Liver (tissue), 9 donors: Measurements from ENCODE around the gene NCDN. TPM values are rescaled to one million over a fixed set of nuclear protein-coding genes. Genes with fewer than 3 reads are reported as not detected.

Source experiments
- DNase-seq: peaks from one replicate; pipeline ENCODE4 v3.0.0-alpha.2; 2017; ENCODE audit warnings: low spot score
- H3K27ac ChIP-seq, 2 donors: one replicate each; pipeline ENCODE4 v1.7.0; 2013; ENCODE audit warnings: inconsistent platforms in 2 of 2, low read length in 2 of 2, control low read depth in 1 of 2, low read depth in 1 of 2, mild to moderate bottlenecking in 1 of 2
- H3K27me3 ChIP-seq, 4 donors: one replicate each; pipeline versions ENCODE4 v1.6.1 to v1.7.0; 2013; ENCODE audit warnings: low read length in 3 of 4, inconsistent platforms in 1 of 4, mild to moderate bottlenecking in 1 of 4, moderate library complexity in 1 of 4; ENCODE audit not compliant: control insufficient read depth in 4 of 4, insufficient read depth in 4 of 4
- H3K36me3 ChIP-seq, 4 donors: one replicate each; pipeline versions ENCODE4 v1.6.1 to v1.7.0; 2013; ENCODE audit warnings: low read length in 3 of 4, mild to moderate bottlenecking in 3 of 4, low read depth in 1 of 4, moderate library complexity in 1 of 4; ENCODE audit not compliant: control insufficient read depth in 4 of 4, insufficient read depth in 3 of 4
- H3K4me1 ChIP-seq, 4 donors: one replicate each; pipeline versions ENCODE4 v1.6.1 to v1.7.0; 2013; ENCODE audit warnings: low read length in 3 of 4, mild to moderate bottlenecking in 3 of 4, moderate library complexity in 1 of 4; ENCODE audit not compliant: control insufficient read depth in 4 of 4, insufficient read depth in 4 of 4
- H3K4me3 ChIP-seq, 3 donors: one replicate each; pipeline versions ENCODE4 v1.6.1 to v1.7.0; 2013; ENCODE audit warnings: low read length in 3 of 3, control low read depth in 1 of 3, low read depth in 1 of 3, mild to moderate bottlenecking in 1 of 3
- H3K9ac ChIP-seq, 2 donors: one replicate each; pipeline ENCODE4 v1.7.0; 2013; ENCODE audit warnings: low read length in 2 of 2, mild to moderate bottlenecking in 2 of 2, moderate library complexity in 2 of 2, control low read depth in 1 of 2, low read depth in 1 of 2
- H3K9me3 ChIP-seq, 4 donors: one replicate each; pipeline versions ENCODE4 v1.6.1 to v1.7.0; 2013; ENCODE audit warnings: low read length in 3 of 4; ENCODE audit not compliant: control insufficient read depth in 4 of 4
- ATF3 ChIP-seq: IDR thresholded peaks from 2 replicates; pipeline ENCODE4 v1.6.1; 2016; ENCODE audit warnings: antibody characterized with exemption
- EGR1 ChIP-seq, 2 donors: IDR thresholded peaks; 2 replicates each; pipeline ENCODE4 v1.6.1; 2016 to 2018; ENCODE audit warnings: antibody characterized with exemption in 2 of 2, low read depth in 2 of 2
- FOXA1 ChIP-seq: IDR thresholded peaks from 2 replicates; pipeline ENCODE4 v1.6.1; 2016; ENCODE audit warnings: antibody characterized with exemption
- FOXA2 ChIP-seq: IDR thresholded peaks from 2 replicates; pipeline ENCODE4 v1.6.1; 2016; ENCODE audit warnings: antibody characterized with exemption
- HNF4A ChIP-seq, 2 donors: conservative IDR thresholded peaks; 2 replicates each; pipeline ENCODE4 v1.6.1; 2016; ENCODE audit warnings: antibody characterized with exemption in 2 of 2, mild to moderate bottlenecking in 2 of 2
- JUND ChIP-seq, 2 donors: IDR thresholded peaks; 2 replicates each; pipeline ENCODE4 v1.6.1; 2016; ENCODE audit warnings: antibody characterized with exemption in 2 of 2
- MAX ChIP-seq: IDR thresholded peaks from 2 replicates; pipeline ENCODE4 v1.6.1; 2016; ENCODE audit warnings: antibody characterized with exemption
- NR2F2 ChIP-seq: IDR thresholded peaks from 2 replicates; pipeline ENCODE4 v1.6.1; 2016; ENCODE audit warnings: antibody characterized with exemption
- RAD21 ChIP-seq, 2 donors: IDR thresholded peaks; 2 replicates each; pipeline ENCODE4 v1.6.1; 2016; ENCODE audit warnings: antibody characterized with exemption in 2 of 2, mild to moderate bottlenecking in 2 of 2
- RXRA ChIP-seq, 2 donors: IDR thresholded peaks; 2 replicates each; pipeline ENCODE4 v1.6.1; 2017 to 2018; ENCODE audit warnings: antibody characterized with exemption in 2 of 2, mild to moderate bottlenecking in 1 of 2
- SP1 ChIP-seq: IDR thresholded peaks from 2 replicates; pipeline ENCODE4 v1.6.1; 2018; ENCODE audit warnings: antibody characterized with exemption, mild to moderate bottlenecking
- TAF1 ChIP-seq: conservative IDR thresholded peaks from 2 replicates; pipeline ENCODE4 v1.6.1; 2016; ENCODE audit warnings: antibody characterized with exemption, mild to moderate bottlenecking
- YY1 ChIP-seq: IDR thresholded peaks from 2 replicates; pipeline ENCODE4 v1.6.1; 2016; ENCODE audit warnings: antibody characterized with exemption, mild to moderate bottlenecking
- WGBS: extraction: QIAGEN DNeasy Blood & Tissue Kit; methylation state at CpG from one replicate; pipeline ENCODE4 v1.1.7; 2013; 5-methylcytosine and 5-hydroxymethylcytosine counted together
- polyA plus RNA-seq, 2 donors: library from polyadenylated mRNA; stranded (reverse) in 1 of 2; unstranded in 1 of 2; fragments of 200-250 nt in 1 of 2; fragments of >200 nt in 1 of 2; fragmentation: Nextera tagmentation in 1 of 2; extraction: Ambion mirVana in 1 of 2; gene quantifications; one replicate each; pipeline versions ENCODE4 v1.2.1 to v1.2.3, GENCODE V29; 2013 to 2015
- total RNA-seq, 2 donors: library from RNA; depleted of rRNA; stranded (reverse); fragments of >200 nt; gene quantifications; one replicate each; pipeline ENCODE4 v1.2.3, GENCODE V29; 2014
- TF ChIP-seq, protein P1 (sequence below): fragments of 150-350 bp; IDR thresholded peaks from 2 replicates; pipeline ENCODE4 v1.5.1; 2017; ENCODE audit warnings: improper control_type of control experiment, low read depth, low read length; ENCODE audit not compliant: missing input control
- TF ChIP-seq, protein P2 (sequence below): IDR thresholded peaks from 2 replicates; pipeline ENCODE4 v1.6.1; 2016; ENCODE audit warnings: antibody characterized with exemption, mild to moderate bottlenecking
- donor health status: healthy.
- donor health status: healthy.
- donor health status: healthy.
- donor health status: healthy.
- donor health status: healthy.

Gene NCDN
- total and polyA plus RNA-seq, 4 donors = 2.7 to 7.9 (median 5.6) TPM

DNA sequence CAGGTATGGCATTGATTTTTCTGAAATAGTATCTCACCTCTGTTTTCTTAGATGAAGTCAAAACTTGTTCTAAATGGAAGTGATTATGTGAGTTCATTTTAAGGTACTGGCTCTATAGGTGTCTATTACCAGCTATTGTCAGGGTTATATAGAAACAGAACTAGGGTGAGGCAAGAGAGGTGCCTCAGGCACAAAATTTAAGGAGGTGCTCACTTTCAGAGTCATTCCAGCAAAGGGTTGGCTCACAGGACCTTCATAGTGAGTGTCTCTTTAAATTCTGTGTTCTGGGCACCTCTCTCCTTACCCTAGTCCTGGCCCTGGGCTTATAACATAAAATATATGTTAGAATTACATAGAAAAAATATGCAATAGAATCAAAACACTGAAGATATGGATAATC is 49.7 kb upstream of the NCDN start:
- DNase-seq = no peak
- no peaks in the 10 kb centered on the region for H3K9me3 ChIP-seq
- H3K27me3 ChIP-seq = no peaks in the 10 kb centered on the region
- H3K9ac ChIP-seq = no peak overlapping the region
- peaks cover 0 to 13% (median 2%) of the 10 kb centered on the region in 4 donors for H3K36me3 ChIP-seq
- peaks cover 0 to 3% (median 1%) of the 10 kb centered on the region in 4 donors for H3K4me1 ChIP-seq
- no peak overlapping the region for H3K4me3 ChIP-seq
- TF ChIP-seq MAX = no peak
- no peak overlapping the region for H3K27ac ChIP-seq

DNA sequence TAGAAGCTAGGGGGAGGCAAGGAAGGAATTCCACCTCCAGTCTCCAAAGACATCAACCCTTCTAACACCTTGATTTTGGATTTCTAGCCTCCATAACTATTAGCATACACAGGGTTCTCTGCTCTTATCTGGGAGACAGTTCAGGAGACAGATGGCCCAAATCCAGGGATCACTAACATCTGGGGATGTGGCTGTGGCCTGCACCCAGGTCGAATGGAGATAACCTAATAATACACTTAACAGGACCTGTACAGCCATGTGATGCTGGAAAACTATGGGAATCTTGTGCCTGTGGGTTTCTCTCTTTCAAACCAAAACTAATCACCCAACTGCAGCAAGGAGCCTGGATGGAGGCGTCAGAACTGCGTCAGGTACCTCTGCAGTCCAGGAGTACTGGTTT is 48.0 kb upstream of the NCDN start:
- WGBS = 85% methylated on average over 3 of the region's 3 CpGs
- TF ChIP-seq, protein P1, sequence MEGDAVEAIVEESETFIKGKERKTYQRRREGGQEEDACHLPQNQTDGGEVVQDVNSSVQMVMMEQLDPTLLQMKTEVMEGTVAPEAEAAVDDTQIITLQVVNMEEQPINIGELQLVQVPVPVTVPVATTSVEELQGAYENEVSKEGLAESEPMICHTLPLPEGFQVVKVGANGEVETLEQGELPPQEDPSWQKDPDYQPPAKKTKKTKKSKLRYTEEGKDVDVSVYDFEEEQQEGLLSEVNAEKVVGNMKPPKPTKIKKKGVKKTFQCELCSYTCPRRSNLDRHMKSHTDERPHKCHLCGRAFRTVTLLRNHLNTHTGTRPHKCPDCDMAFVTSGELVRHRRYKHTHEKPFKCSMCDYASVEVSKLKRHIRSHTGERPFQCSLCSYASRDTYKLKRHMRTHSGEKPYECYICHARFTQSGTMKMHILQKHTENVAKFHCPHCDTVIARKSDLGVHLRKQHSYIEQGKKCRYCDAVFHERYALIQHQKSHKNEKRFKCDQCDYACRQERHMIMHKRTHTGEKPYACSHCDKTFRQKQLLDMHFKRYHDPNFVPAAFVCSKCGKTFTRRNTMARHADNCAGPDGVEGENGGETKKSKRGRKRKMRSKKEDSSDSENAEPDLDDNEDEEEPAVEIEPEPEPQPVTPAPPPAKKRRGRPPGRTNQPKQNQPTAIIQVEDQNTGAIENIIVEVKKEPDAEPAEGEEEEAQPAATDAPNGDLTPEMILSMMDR = no peak
- TF ChIP-seq, protein P2, sequence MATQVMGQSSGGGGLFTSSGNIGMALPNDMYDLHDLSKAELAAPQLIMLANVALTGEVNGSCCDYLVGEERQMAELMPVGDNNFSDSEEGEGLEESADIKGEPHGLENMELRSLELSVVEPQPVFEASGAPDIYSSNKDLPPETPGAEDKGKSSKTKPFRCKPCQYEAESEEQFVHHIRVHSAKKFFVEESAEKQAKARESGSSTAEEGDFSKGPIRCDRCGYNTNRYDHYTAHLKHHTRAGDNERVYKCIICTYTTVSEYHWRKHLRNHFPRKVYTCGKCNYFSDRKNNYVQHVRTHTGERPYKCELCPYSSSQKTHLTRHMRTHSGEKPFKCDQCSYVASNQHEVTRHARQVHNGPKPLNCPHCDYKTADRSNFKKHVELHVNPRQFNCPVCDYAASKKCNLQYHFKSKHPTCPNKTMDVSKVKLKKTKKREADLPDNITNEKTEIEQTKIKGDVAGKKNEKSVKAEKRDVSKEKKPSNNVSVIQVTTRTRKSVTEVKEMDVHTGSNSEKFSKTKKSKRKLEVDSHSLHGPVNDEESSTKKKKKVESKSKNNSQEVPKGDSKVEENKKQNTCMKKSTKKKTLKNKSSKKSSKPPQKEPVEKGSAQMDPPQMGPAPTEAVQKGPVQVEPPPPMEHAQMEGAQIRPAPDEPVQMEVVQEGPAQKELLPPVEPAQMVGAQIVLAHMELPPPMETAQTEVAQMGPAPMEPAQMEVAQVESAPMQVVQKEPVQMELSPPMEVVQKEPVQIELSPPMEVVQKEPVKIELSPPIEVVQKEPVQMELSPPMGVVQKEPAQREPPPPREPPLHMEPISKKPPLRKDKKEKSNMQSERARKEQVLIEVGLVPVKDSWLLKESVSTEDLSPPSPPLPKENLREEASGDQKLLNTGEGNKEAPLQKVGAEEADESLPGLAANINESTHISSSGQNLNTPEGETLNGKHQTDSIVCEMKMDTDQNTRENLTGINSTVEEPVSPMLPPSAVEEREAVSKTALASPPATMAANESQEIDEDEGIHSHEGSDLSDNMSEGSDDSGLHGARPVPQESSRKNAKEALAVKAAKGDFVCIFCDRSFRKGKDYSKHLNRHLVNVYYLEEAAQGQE = no peak
- TF ChIP-seq RAD21 (IDR thresholded peaks at IDR 0.05) (no peak), SP1 (no peak), ATF3 (no peak), EGR1 (IDR thresholded peaks at IDR 0.05; ENCODE audit: low read depth in 2 of 2) (no peak), FOXA1 (no peak), HNF4A (conservative IDR thresholded peaks at IDR 0.05) (no peak), TAF1 (no peak), NR2F2 (no peak), YY1 (no peak), JUND (IDR thresholded peaks at IDR 0.05) (no peak), FOXA2 (no peak), RXRA (IDR thresholded peaks at IDR 0.05) (no peak), MAX (no peak)
- no peak for DNase-seq

More for the DNA sequence above, 48.0 kb upstream of the NCDN start:
- Histone ChIP-seq H3K9me3 (no peaks in the 10 kb centered on the region), H3K27me3 (no peaks in the 10 kb centered on the region), H3K4me3 (no peak overlapping the region), H3K4me1 (peaks cover 0 to 3% (median 1%) of the 10 kb centered on the region in 4 donors), H3K27ac (no peak overlapping the region), H3K9ac (no peak overlapping the region), H3K36me3 (peaks cover 0 to 13% (median 2%) of the 10 kb centered on the region in 4 donors)
